HepG2 (cell line): ENCODE measurements around the gene ANKS1A. TPM values are rescaled to one million over a fixed set of nuclear protein-coding genes. Genes with fewer than 3 reads are reported as not detected.

ENCODE experiments used
- ATAC-seq: fragments of 200-7000 bp; cut with Tn5 transposase; 3 replicates; pipeline ENCODE4 v1.9.1; 2020; ENCODE audit warnings: mild to moderate bottlenecking, moderate library complexity
- BruUV-seq: library from RNA; stranded (reverse); fragments of 400-500 nt; replicated peaks from 2 replicates; lab custom pipeline; 2021; lab: Mats Ljungman, UMichigan
- CTCF ChIA-PET: fragments of 300-600 bp; formaldehyde crosslinking; extraction: SDS; loops from one replicate; lab custom pipeline; 2021; ENCODE audit warnings: low total read pairs, inconsistent platforms, low intra/inter-chr PET ratio; lab: Yijun Ruan, JAX
- POLR2A ChIA-PET: fragments of 350-600 bp; sonication (Branson Sonifier 250); formaldehyde crosslinking; loops from one replicate; lab custom pipeline; 2020; ENCODE audit warnings: antibody characterized with exemption, inconsistent platforms; lab: Yijun Ruan, JAX
- DNase-seq: peaks from one replicate; pipeline ENCODE4 v3.0.0-alpha.2; 2015; ENCODE audit warnings: low spot score
- FAIRE-seq: peaks from 3 replicates; lab custom pipeline; 2011; peaks lifted over from hg19 to GRCh38; lab: Jason Lieb, UNC
- H2AFZ ChIP-seq: one replicate; pipeline ENCODE4 v1.6.1; 2011; ENCODE audit warnings: low read length, inconsistent platforms
- H3K27ac ChIP-seq: fragments of 300-600 bp; 3 replicates; pipeline ENCODE4 v1.8.0; 2011; ENCODE audit warnings: mixed run types, mild to moderate bottlenecking, mixed read lengths, low read length, inconsistent platforms; ENCODE audit not compliant: insufficient read depth; ENCODE audit errors: extremely low read length
- H3K27me3 ChIP-seq, 2 experiments: fragments of 200-600 bp in 1 of 2; 2 replicates in 1 of 2; 3 replicates in 1 of 2; pipeline versions ENCODE4 v1.6.0 to v1.8.0; 2011; ENCODE audit warnings: low read length in 2 of 2, mild to moderate bottlenecking in 2 of 2, moderate library complexity in 2 of 2, inconsistent platforms in 1 of 2; ENCODE audit not compliant: insufficient read depth in 2 of 2, control insufficient read depth in 1 of 2
- H3K36me3 ChIP-seq, 2 experiments: fragments of 200-600 bp in 1 of 2; replicated peaks in 1 of 2; 2 replicates in 1 of 2; 3 replicates in 1 of 2; pipeline versions ENCODE4 v1.5.1 to v1.8.0; 2011; ENCODE audit warnings: low read length in 2 of 2, inconsistent platforms in 1 of 2; ENCODE audit not compliant: insufficient read depth in 2 of 2, control insufficient read depth in 1 of 2
- H3K4me1 ChIP-seq: 2 replicates; pipeline ENCODE4 v1.5.1; 2012; ENCODE audit warnings: low read length, inconsistent platforms; ENCODE audit not compliant: insufficient read depth
- H3K4me2 ChIP-seq: 2 replicates; pipeline ENCODE4 v1.6.0; 2011; ENCODE audit warnings: low read depth, low read length, inconsistent platforms
- H3K4me3 ChIP-seq, 3 experiments: fragments of 200-600 bp in 1 of 3; sonication (generic), shearing (Covaris generic) in 1 of 3; replicated peaks in 1 of 3; 2 replicates each; pipeline ENCODE4 v1.5.1; 2011 to 2016; ENCODE audit warnings: low read length in 3 of 3, inconsistent platforms in 2 of 3, low read depth in 2 of 3, mild to moderate bottlenecking in 2 of 3, control low read depth in 1 of 3, mixed read lengths in 1 of 3; ENCODE audit not compliant: insufficient read depth in 1 of 3
- H3K79me2 ChIP-seq: one replicate; pipeline ENCODE4 v1.6.1; 2011; ENCODE audit warnings: low read length, inconsistent platforms; ENCODE audit not compliant: insufficient read depth
- H3K9ac ChIP-seq: 2 replicates; pipeline ENCODE4 v1.6.0; 2011; ENCODE audit warnings: mild to moderate bottlenecking, low read depth, low read length, inconsistent platforms; ENCODE audit not compliant: insufficient read depth
- H3K9me3 ChIP-seq: 2 replicates; pipeline ENCODE4 v1.5.1; 2012; ENCODE audit warnings: mild to moderate bottlenecking, low read length
- H4K20me1 ChIP-seq: 2 replicates; pipeline ENCODE4 v1.6.0; 2011; ENCODE audit warnings: inconsistent platforms, mild to moderate bottlenecking, low read length, moderate library complexity; ENCODE audit not compliant: insufficient read depth
- ASH2L ChIP-seq: fragments of 300-600, 200-600 bp; sonication (generic); IDR thresholded peaks from 2 replicates; pipeline ENCODE4 v1.7.0; 2017; ENCODE audit warnings: low read depth, mild to moderate bottlenecking, moderate library complexity, mixed read lengths, low read length; ENCODE audit not compliant: insufficient read length
- ESRRA ChIP-seq: sonication (generic); formaldehyde crosslinking; IDR thresholded peaks from 2 replicates; pipeline ENCODE4 v1.5.1; 2020; ENCODE audit warnings: mild to moderate bottlenecking, low read depth, missing genetic modification reagents
- MIXL1 ChIP-seq: IDR thresholded peaks from 2 replicates; pipeline ENCODE4 v1.6.1; 2016
- MTF1 ChIP-seq: sonication (generic); formaldehyde crosslinking; IDR thresholded peaks from 2 replicates; pipeline ENCODE4 v1.5.0; 2020; ENCODE audit warnings: missing genetic modification reagents
- STAG1 ChIP-seq: sonication (generic); formaldehyde crosslinking; IDR thresholded peaks from 2 replicates; pipeline ENCODE4 v1.4.0; 2020; ENCODE audit warnings: missing genetic modification reagents
- ZBTB7A ChIP-seq: sonication (generic); formaldehyde crosslinking; IDR thresholded peaks from 2 replicates; pipeline ENCODE4 v1.8.0; 2022; ENCODE audit warnings: mild to moderate bottlenecking, missing genetic modification reagents
- ZNF207 ChIP-seq: fragments of 450-650 bp; IDR thresholded peaks from 2 replicates; pipeline ENCODE4 v1.6.1; 2016; ENCODE audit warnings: antibody characterized with exemption, borderline replicate concordance
- ZNF460 ChIP-seq: sonication (generic); formaldehyde crosslinking; IDR thresholded peaks from 2 replicates; pipeline ENCODE4 v1.5.1; 2020; ENCODE audit warnings: missing genetic modification reagents, mild to moderate bottlenecking, borderline replicate concordance
- WGBS: methylation state at CpG from one replicate; pipeline ENCODE4 v1.1.6; 2017; ENCODE audit warnings: low lambda C conversion rate; 5-methylcytosine and 5-hydroxymethylcytosine counted together
- in situ Hi-C: cut with HindIII; loops from 2 replicates; pipeline ENCODE4 v1.10.0; 2017; ENCODE audit warnings: low pct_unique_long_range_greater_than_20kb; ENCODE audit not compliant: extremely low pct_ligation_motif_present
- intact Hi-C: fragments of 100-400 bp; cut with micrococcal nuclease; formaldehyde crosslinking; loops from one replicate; pipeline ENCODE4 v1.10.0; 2022; ENCODE audit not compliant: unreplicated experiment
- polyA plus RNA-seq, 8 experiments: library from polyadenylated mRNA; depleted of rRNA in 3 of 8; stranded (reverse) in 7 of 8; unstranded in 1 of 8; fragments of >200 nt; fragmentation: Illumina TruSeq in 4 of 8; extraction: Trizol in 4 of 8; gene quantifications; 2 replicates each; pipeline versions ENCODE4 v1.2.1 to v1.2.3, GENCODE V29; 2011 to 2016; ENCODE audit warnings: low read depth in 4 of 8, missing spikeins in 1 of 8, mixed read lengths in 1 of 8; ENCODE audit not compliant: insufficient read depth in 1 of 8
- total RNA-seq, 5 experiments: library from RNA; depleted of rRNA; stranded (reverse); fragments of >200 nt; fragmentation: Illumina TruSeq; extraction: Trizol; gene quantifications; 2 replicates each; pipeline ENCODE4 v1.2.3, GENCODE V29; 2016; ENCODE audit warnings: low read depth in 1 of 5
- TF ChIP-seq, protein P1 (sequence below), 2 experiments: IDR thresholded peaks; 2 replicates each; pipeline ENCODE4 v1.6.1; 2011 to 2012; ENCODE audit warnings: low read length in 2 of 2, borderline replicate concordance in 1 of 2, low read depth in 1 of 2, mild to moderate bottlenecking in 1 of 2, moderate library complexity in 1 of 2
- TF ChIP-seq, protein P2 (sequence below): sonication (generic); formaldehyde crosslinking; IDR thresholded peaks from 2 replicates; pipeline ENCODE4 v1.8.0; 2022; ENCODE audit warnings: mild to moderate bottlenecking, missing genetic modification reagents, moderate library complexity
- TF ChIP-seq, protein P3 (sequence below): sonication (generic); formaldehyde crosslinking; IDR thresholded peaks from 2 replicates; pipeline ENCODE4 v1.9.0; 2021; ENCODE audit warnings: missing genetic modification reagents, mild to moderate bottlenecking, borderline replicate concordance

Gene ANKS1A
- total and polyA plus RNA-seq, 2 of the 13 experiments (the other 11 are each of a cell fraction or from before 2014, with no cell fraction given), result 7.2 to 15.1 TPM

DNA sequence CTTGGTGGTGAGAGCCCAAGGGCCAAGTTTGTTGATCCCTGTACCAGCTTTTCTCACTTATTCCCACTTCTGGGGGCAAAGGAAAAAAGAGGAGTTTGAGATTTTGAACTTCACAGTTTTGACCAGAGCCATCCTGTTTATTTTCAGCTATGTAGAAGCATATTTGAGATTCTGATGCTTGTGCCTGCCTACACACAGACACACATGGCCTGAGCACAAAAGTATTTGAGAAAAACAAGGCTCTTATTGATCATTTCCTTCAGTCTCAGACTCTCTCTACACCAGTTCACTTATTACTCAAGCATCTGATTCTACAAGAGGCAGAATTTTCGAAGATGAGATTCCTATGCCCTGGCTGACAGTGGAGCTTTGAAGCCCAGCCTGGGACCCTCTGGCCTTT lies 151.3 kb downstream of the ANKS1A start:
- in situ Hi-C loops (no loop called here), intact Hi-C loops (no loop called here)
- Histone ChIP-seq H3K27me3 (no peaks in the 10 kb centered on the region), H3K36me3 (peaks cover 4 to 12% of the 10 kb centered on the region in 2 experiments; a peak in 4 of 5 replicates), H3K27ac (no peak overlapping the region), H2AFZ (no peak overlapping the region), H3K4me1 (no peaks in the 10 kb centered on the region), H4K20me1 (no peaks in the 10 kb centered on the region), H3K9me3 (no peaks in the 10 kb centered on the region), H3K79me2 (no peaks in the 10 kb centered on the region), H3K9ac (no peak overlapping the region), H3K4me2 (no peak overlapping the region), H3K4me3 (no peak overlapping the region)
- BruUV-seq, result no TSS peak
- 100% methylated on average over 1 of the region's 1 CpG for WGBS
- ATAC-seq (no peak), DNase-seq (no peak), FAIRE-seq (no peak)
- TF ChIP-seq, protein P1, sequence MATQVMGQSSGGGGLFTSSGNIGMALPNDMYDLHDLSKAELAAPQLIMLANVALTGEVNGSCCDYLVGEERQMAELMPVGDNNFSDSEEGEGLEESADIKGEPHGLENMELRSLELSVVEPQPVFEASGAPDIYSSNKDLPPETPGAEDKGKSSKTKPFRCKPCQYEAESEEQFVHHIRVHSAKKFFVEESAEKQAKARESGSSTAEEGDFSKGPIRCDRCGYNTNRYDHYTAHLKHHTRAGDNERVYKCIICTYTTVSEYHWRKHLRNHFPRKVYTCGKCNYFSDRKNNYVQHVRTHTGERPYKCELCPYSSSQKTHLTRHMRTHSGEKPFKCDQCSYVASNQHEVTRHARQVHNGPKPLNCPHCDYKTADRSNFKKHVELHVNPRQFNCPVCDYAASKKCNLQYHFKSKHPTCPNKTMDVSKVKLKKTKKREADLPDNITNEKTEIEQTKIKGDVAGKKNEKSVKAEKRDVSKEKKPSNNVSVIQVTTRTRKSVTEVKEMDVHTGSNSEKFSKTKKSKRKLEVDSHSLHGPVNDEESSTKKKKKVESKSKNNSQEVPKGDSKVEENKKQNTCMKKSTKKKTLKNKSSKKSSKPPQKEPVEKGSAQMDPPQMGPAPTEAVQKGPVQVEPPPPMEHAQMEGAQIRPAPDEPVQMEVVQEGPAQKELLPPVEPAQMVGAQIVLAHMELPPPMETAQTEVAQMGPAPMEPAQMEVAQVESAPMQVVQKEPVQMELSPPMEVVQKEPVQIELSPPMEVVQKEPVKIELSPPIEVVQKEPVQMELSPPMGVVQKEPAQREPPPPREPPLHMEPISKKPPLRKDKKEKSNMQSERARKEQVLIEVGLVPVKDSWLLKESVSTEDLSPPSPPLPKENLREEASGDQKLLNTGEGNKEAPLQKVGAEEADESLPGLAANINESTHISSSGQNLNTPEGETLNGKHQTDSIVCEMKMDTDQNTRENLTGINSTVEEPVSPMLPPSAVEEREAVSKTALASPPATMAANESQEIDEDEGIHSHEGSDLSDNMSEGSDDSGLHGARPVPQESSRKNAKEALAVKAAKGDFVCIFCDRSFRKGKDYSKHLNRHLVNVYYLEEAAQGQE (IDR thresholded peaks at IDR 0.05; ENCODE audit: borderline replicate concordance in 1 of 2, low read depth in 1 of 2, low read length in 2 of 2), result no peak
- TF ChIP-seq ZNF460 (CRISPR knock-in tag), result no peak
- POLR2A ChIA-PET, result no interaction called here
- CTCF ChIA-PET, result no interaction called here

DNA sequence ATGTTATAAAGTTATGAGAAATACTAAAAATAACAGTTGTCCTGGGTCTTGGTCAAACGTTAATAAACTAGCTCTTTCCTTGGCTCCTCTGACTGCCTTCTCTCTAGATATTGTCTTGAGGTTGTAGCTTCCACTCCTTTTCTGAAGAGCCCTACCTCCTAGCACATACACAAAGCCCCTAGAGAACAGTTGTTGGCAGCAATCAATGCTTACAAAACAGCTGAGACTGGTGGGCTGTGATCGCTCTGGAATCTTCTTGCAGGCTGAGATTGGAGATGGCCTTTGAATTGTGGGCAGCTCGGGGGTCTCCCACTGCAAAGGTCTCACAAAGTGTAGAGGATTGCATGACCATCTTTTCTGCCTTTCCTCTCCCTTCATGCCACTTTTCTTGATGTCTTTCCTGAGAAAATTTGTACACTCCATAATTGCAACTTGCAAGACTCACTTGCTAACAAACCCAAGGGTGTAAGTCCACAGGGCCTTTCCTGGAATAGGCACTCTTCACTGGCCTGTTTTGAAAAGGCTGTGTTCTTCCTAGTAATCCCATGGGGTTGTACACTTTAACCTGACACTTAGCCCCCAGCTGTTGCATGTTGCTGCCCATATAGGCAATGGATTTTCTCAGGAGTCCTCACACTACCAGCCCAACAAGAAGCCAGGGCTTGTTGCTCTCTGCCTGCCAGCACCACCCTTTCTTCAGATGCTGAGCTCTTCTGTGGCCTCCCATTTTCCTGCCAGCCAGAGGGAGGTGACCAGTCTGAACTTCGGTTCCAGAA lies 152.2 kb downstream of the ANKS1A start:
- H3K4me1 ChIP-seq, result no peaks in the 10 kb centered on the region
- in situ Hi-C loops (no loop called here), intact Hi-C loops (no loop called here)
- FAIRE-seq (no peak), ATAC-seq (no peak), DNase-seq (no peak)
- H3K27ac ChIP-seq, result no peak overlapping the region
- H4K20me1 ChIP-seq, result no peaks in the 10 kb centered on the region
- no peak overlapping the region for H3K9ac ChIP-seq
- H3K36me3 ChIP-seq, result peaks cover 4 to 14% of the 10 kb centered on the region in 2 experiments; a peak in 4 of 5 replicates
- no peak overlapping the region for H3K4me3 ChIP-seq
- no TSS peak for BruUV-seq
- no peaks in the 10 kb centered on the region for H3K9me3 ChIP-seq
- no peak overlapping the region for H2AFZ ChIP-seq
- H3K79me2 ChIP-seq, result no peaks in the 10 kb centered on the region
- WGBS, result 91% methylated on average over 4 of the region's 4 CpGs
- ChIA-PET POLR2A (no interaction called here), CTCF (no interaction called here)
- H3K27me3 ChIP-seq, result no peaks in the 10 kb centered on the region
- no peak overlapping the region for H3K4me2 ChIP-seq
- no peak for TF ChIP-seq ESRRA (CRISPR knock-in tag)
- TF ChIP-seq STAG1 (CRISPR knock-in tag), result no peak
- no peak for TF ChIP-seq ZNF207
- no peak for TF ChIP-seq ASH2L
- no peak for TF ChIP-seq ZBTB7A
- TF ChIP-seq, protein P2, sequence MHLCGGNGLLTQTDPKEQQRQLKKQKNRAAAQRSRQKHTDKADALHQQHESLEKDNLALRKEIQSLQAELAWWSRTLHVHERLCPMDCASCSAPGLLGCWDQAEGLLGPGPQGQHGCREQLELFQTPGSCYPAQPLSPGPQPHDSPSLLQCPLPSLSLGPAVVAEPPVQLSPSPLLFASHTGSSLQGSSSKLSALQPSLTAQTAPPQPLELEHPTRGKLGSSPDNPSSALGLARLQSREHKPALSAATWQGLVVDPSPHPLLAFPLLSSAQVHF (CRISPR knock-in tag), result no peak
- no peak for TF ChIP-seq MTF1
- TF ChIP-seq, protein P3, sequence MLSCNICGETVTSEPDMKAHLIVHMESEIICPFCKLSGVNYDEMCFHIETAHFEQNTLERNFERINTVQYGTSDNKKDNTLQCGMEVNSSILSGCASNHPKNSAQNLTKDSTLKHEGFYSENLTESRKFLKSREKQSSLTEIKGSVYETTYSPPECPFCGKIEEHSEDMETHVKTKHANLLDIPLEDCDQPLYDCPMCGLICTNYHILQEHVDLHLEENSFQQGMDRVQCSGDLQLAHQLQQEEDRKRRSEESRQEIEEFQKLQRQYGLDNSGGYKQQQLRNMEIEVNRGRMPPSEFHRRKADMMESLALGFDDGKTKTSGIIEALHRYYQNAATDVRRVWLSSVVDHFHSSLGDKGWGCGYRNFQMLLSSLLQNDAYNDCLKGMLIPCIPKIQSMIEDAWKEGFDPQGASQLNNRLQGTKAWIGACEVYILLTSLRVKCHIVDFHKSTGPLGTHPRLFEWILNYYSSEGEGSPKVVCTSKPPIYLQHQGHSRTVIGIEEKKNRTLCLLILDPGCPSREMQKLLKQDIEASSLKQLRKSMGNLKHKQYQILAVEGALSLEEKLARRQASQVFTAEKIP (CRISPR knock-in tag), result no peak
- no peak for TF ChIP-seq MIXL1 (CRISPR knock-in tag)
